NCI-H146 (cell line): Measurements from ENCODE around the gene EGF.
"Not testable (repeated sequence)": the region's sequence is repeated elsewhere in the genome, so short reads cannot be mapped to it uniquely, and the experiment has no call there.

ENCODE experiments used
- DNase-seq: peaks from one replicate; lab custom pipeline; 2025; lab: John Stamatoyannopoulos, UW

The EGF gene

DNA sequence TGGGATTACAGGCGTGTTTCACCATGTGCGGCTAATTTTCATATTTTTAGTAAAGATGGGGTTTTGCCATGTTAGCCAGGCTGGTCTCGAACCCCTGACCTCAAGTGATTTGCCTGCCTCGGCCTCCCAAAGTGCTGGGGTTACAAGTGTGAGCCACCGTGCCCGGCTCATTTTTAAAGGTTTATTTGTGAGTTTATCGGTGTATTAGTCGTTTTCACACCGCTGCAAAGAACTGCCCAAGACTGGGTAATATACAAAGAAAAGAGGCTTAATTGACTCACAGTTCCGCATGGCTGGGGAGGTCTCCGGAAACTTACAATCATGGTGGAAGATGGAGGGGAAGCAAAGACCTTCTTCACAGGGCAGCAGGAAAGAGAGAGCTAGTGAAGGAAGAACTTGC lies 126.5 kb downstream of the EGF start:
- not testable (repeated sequence) for DNase-seq

DNA sequence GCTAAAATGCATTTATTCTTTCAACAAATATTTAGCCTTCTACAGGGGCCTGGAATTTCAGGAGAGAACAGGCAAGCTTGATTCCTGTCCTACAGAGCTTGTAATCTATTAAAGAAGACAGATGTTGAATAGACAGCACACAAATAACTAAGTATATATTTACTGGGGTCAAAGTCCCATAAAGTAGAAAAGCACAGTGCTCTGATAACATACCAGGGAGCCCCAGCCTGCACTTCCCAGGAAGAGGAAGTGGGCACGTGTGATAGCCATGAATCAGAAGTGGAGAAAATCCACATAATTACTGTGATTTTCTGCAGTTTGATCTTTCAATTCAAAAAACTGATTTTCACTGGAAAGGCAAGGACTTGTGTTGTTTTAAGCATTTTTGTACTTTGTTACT lies 129.1 kb downstream of the EGF start:
- DNase-seq: no peak

DNA sequence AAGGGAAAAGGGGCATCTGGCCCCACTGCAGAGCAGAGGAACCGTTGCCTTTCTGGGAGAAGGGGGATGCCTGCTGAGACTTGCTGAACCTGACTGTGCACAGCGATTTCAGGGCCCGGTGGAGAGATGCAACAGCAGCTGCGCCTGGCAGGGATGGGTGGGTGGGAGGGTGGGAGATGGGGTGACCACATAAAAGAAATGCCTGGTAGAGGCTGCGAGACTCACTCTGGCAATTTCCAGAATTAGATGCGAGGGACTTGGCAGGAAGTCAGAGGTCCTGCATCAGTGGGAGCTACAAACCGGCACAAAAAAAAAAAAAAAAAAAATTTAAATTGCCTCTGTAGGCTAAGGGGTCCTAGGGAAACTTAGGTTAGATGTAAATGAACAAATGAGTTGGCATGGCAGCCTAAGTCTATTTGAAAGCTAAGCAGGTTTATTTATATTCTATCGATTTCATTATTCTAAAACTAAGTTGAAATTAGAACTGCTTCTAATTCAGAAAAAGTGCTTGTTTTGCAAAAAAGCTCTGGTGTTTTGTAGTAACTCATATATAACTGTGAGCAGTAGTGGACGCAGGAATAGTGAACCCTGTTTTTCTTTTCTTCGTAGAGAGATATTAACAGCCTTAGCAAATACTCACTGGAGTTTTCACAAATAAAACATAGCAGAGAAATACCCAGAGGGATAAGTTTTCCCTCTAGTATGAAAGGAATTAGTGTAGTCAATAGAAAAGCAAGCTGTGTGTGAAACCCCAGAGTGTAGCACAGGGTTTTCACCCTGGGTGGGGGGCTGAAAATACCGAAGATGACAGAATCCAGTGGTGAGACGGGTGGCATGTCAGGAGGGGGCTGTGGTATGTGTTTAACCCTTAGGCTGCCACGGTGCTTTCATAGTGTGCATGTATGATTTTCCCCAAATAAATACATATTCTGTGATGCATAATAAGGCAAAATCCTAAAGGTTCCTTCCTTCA lies 130.1 kb downstream of the EGF start:
- no peak for DNase-seq

DNA sequence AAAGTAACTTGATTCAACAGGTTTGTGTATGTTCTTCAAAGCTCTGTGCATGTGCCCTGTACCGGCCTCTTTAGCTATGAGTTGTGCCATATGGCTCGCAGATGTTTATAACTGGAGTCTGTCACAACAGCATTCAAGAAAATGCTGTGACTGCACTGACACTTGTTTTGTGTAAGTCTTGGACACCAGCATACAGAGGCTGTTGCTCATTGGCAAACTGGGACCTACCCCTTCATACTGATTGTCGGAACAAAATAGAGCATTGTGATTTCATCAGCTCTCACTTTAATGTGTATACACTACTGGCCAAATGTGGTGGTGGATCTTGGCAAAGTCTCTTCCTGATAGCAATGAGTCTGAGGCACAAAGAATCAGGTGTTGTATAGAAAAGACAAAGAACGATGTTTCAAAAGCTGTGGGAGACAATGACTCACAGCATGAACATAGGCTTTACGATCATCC lies 133.9 kb downstream of the EGF start:
- no peak for DNase-seq

DNA sequence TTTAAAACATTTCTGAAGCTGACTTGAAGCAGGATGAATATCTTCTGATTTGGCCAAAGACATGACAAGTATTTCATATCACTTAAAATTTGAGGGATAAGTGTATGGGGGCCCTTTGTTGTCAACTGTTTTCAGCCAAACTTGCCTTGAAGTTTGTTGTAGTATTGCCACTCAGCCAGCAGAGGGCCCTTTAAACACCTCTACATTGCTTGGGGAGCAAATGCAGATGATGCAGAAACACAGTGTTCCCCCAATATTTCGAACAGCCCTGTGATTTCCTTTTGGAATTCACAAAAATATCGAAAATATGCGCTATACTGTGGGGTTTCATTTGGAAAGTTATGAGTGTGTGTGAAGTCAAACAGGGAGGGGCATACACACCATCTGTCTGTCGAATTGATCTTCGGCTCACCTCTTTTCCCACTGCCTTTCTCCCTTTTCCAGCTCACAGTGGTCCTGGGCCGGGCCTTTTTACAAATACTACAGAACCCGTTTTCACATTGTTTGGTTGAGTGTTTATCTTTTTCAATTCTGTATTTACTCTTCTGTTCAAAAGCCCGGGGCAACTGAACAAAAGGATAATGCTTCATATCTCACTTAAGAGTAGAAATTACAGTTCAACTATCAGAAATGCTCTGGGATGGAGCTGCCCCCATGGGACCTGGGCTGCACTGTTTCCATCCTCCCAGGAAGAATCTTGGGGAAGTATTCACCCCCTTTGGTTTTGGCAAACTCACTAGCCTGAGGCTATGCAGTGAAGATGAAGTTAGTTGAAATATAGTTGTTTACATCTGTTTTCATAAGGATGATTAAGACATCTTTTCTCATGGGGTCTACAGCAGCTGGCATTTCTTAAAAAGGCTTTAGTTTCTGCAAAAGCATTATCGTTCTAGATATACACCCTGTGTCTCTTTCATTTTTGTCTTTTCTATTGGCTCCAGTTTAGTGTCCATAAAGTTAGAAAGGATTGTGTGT lies 137.6 kb downstream of the EGF start:
- DNase-seq: peak; percentile 12

GRCh38 chr4:110055158-110055768 lies 142.6 kb downstream of the EGF start:
- no peak for DNase-seq

DNA sequence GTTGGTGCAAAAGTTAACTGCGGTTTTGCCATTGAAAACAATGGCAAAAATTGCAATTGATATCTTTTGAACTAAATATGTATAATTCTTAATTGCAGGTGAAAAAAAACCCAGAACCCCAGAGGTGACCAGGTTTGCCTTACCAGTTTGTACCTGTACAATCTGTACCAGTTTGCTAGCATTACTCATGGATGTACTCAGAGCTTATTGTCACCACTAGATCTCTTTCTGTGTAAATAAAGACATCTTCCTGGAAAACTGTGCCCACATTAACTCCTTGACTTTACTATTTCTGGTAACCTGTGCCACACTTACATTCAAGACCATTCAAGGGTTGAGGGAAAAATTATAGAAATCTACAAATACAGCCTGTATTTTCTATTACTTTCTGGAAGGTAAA lies 146.0 kb downstream of the EGF start:
- no peak for DNase-seq

DNA sequence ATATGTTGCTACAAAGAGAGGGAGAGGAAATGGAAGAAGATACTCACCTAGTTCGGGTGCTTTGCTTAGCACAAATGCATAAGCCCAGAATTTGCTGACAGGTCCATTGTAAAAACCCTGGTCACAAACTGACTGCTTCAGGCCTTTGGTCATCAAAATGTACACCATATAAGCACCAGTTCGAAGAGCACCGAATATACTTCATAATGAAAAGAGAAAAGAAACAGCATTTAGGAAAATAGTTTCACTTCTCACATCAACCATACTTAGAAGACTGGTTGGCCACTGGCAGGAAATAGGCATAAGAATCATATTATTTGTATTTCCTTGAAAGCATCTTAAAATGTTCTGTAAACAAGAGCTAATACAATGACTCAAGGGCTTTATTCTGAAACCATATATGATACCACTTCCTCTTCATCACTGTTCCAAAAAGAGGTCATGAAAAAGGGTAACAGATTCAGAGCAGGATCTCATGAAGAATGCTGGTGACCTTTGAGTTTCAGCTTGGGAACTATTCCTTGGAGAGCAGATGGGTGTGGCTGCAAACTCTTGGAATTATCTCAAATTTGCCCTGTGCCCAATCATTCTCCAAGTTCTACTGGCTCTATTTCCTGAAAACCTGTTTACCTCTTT lies 147.0 kb downstream of the EGF start:
- no peak for DNase-seq

DNA sequence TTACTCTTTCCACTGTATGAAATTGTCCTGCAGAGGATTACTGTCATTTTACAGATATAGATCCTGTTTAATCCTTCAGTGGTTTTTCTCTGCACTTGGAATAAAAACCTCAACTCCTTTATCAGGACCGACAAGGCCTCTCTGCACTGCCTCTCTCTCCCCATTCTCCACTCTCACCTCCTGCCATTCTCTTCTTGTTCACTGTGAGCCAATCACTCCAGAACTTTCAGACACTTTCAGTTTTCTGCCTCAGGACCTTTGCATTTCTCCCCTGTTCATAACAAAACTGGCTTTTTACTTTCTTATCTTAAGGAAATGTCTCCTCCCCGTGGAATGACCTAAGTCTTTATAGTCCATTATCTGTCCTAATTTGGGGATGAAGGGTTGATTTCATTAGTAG lies 148.4 kb downstream of the EGF start:
- DNase-seq: no peak
